Activated CD4-positive, alpha-beta T cell treated with anti-CD3 and anti-CD28 coated beads, Interleukin-2, Interleukin-6, amounts not matched to agents 100 ng/mL and 50 ng/mL, durations not matched to agents 16 hours and 8 hours (primary cell): ENCODE results near the gene PSPC1.
"Not testable (repeated sequence)": the region's sequence is repeated elsewhere in the genome, so short reads cannot be mapped to it uniquely, and the experiment has no call there.

Experiments
- DNase-seq: peaks from one replicate; pipeline ENCODE4 v3.0.0-alpha.2; 2020

PSPC1 gene

GRCh38 chr13:19759669-19760068 is 23.1 kb downstream of the PSPC1 start:
- DNase-seq: no peak

GRCh38 chr13:19742643-19743042 is 40.1 kb downstream of the PSPC1 start:
- DNase-seq: no peak

GRCh38 chr13:19737844-19738557 is 44.7 kb downstream of the PSPC1 start:
- DNase-seq: no peak

- no peak for DNase-seq
Measured at GRCh38 chr13:19726611-19727010, 56.1 kb downstream of the PSPC1 start.

- DNase-seq: no peak
Measured at GRCh38 chr13:19725320-19725719, 57.4 kb downstream of the PSPC1 start.

GRCh38 chr13:19720039-19720438 is 62.7 kb downstream of the PSPC1 start:
- no peak for DNase-seq

GRCh38 chr13:19713186-19713965 is 69.4 kb downstream of the PSPC1 start:
- DNase-seq: peak; percentile 78

GRCh38 chr13:19709782-19710181 is 73.0 kb downstream of the PSPC1 start:
- DNase-seq: not testable (repeated sequence)

- not testable (repeated sequence) for DNase-seq
Measured at GRCh38 chr13:19709039-19709438, 73.7 kb downstream of the PSPC1 start.

- not testable (repeated sequence) for DNase-seq
Measured at GRCh38 chr13:19704256-19704655, 78.5 kb downstream of the PSPC1 start.

GRCh38 chr13:19701619-19702018 is 81.1 kb downstream of the PSPC1 start:
- not testable (repeated sequence) for DNase-seq

- DNase-seq: not testable (repeated sequence)
Measured at GRCh38 chr13:19700963-19701362, 81.8 kb downstream of the PSPC1 start.

GRCh38 chr13:19695829-19696228 is 86.9 kb downstream of the PSPC1 start:
- DNase-seq: no peak

- DNase-seq: no peak
Measured at GRCh38 chr13:19695428-19695827, 87.3 kb downstream of the PSPC1 start.

GRCh38 chr13:19691447-19691846 is 91.3 kb downstream of the PSPC1 start:
- DNase-seq: not testable (repeated sequence)

GRCh38 chr13:19685437-19685836 is 97.3 kb downstream of the PSPC1 start:
- DNase-seq: no peak

- DNase-seq: no peak
Measured at GRCh38 chr13:19685034-19685433, 97.7 kb downstream of the PSPC1 start.

- peak; percentile 25 for DNase-seq
Measured at GRCh38 chr13:19681517-19681916, 101.2 kb downstream of the PSPC1 start.

GRCh38 chr13:19680751-19681150 is 102.0 kb downstream of the PSPC1 start:
- no peak for DNase-seq

- no peak for DNase-seq
Measured at GRCh38 chr13:19676168-19676567, 106.6 kb downstream of the PSPC1 start.

- no peak for DNase-seq
Measured at GRCh38 chr13:19674898-19675297, 107.8 kb downstream of the PSPC1 start.

GRCh38 chr13:19673473-19674430 is 109.0 kb downstream of the PSPC1 start:
- no peak for DNase-seq

GRCh38 chr13:19672990-19673389 is 109.8 kb downstream of the PSPC1 start:
- no peak for DNase-seq
